Endothelial cell (in vitro differentiated cells): ENCODE measurements around the gene SLBP. TPM values are rescaled to one million over a fixed set of nuclear protein-coding genes. Genes with fewer than 3 reads are reported as not detected.
"Not testable (repeated sequence)": the region's sequence is repeated elsewhere in the genome, so short reads cannot be mapped to it uniquely, and the experiment has no call there.

Experiments used
- DNase-seq: peaks from one replicate; pipeline ENCODE4 v3.0.0; 2021; ENCODE audit warnings: low spot score
- H3K27ac Mint-ChIP-seq: one replicate; pipeline ENCODE4 v1.8.0; 2021; ENCODE audit warnings: mixed read lengths, inconsistent platforms; ENCODE audit not compliant: unreplicated experiment
- H3K27me3 Mint-ChIP-seq: one replicate; pipeline ENCODE4 v1.8.0; 2021; ENCODE audit warnings: mild to moderate bottlenecking, moderate library complexity, mixed read lengths, inconsistent platforms; ENCODE audit not compliant: unreplicated experiment
- H3K36me3 Mint-ChIP-seq: one replicate; pipeline ENCODE4 v1.8.0; 2021; ENCODE audit warnings: mild to moderate bottlenecking, low read depth, mixed read lengths, inconsistent platforms; ENCODE audit not compliant: unreplicated experiment
- H3K4me1 Mint-ChIP-seq: one replicate; pipeline ENCODE4 v1.8.0; 2021; ENCODE audit warnings: mild to moderate bottlenecking, mixed read lengths, inconsistent platforms; ENCODE audit not compliant: unreplicated experiment
- H3K4me3 Mint-ChIP-seq: one replicate; pipeline ENCODE4 v1.8.0; 2021; ENCODE audit warnings: mild to moderate bottlenecking, mixed read lengths, inconsistent platforms; ENCODE audit not compliant: unreplicated experiment
- H3K9me3 Mint-ChIP-seq: one replicate; pipeline ENCODE4 v1.8.0; 2021; ENCODE audit warnings: mixed read lengths, inconsistent platforms; ENCODE audit not compliant: unreplicated experiment
- total RNA-seq: library from RNA; stranded (reverse); fragmentation: NEBNext Ultra II Directional; extraction: Animal tissue kit (Norgen Biotek cat#: 25700); gene quantifications from one replicate; pipeline ENCODE4 v1.2.1, GENCODE V29; 2021; ENCODE audit not compliant: unreplicated experiment
- TF ChIP-seq, protein P1 (sequence below): fragments of 200-600 bp; sonication (generic); IDR thresholded peaks from one replicate; pipeline ENCODE4 v1.5.0; 2021; ENCODE audit warnings: antibody characterized with exemption; ENCODE audit not compliant: unreplicated experiment

Gene SLBP
- total RNA-seq, 1 donor from 2014 or later: 33.2 TPM

GRCh38 chr4:1703867-1704266 lies 8.3 kb downstream of the SLBP start:
- H3K27me3 Mint-ChIP-seq: no peaks in the 10 kb centered on the region
- H3K27ac Mint-ChIP-seq: no peak overlapping the region
- TF ChIP-seq, protein P1, sequence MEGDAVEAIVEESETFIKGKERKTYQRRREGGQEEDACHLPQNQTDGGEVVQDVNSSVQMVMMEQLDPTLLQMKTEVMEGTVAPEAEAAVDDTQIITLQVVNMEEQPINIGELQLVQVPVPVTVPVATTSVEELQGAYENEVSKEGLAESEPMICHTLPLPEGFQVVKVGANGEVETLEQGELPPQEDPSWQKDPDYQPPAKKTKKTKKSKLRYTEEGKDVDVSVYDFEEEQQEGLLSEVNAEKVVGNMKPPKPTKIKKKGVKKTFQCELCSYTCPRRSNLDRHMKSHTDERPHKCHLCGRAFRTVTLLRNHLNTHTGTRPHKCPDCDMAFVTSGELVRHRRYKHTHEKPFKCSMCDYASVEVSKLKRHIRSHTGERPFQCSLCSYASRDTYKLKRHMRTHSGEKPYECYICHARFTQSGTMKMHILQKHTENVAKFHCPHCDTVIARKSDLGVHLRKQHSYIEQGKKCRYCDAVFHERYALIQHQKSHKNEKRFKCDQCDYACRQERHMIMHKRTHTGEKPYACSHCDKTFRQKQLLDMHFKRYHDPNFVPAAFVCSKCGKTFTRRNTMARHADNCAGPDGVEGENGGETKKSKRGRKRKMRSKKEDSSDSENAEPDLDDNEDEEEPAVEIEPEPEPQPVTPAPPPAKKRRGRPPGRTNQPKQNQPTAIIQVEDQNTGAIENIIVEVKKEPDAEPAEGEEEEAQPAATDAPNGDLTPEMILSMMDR: no peak
- peaks cover 14% of the 10 kb centered on the region for H3K36me3 Mint-ChIP-seq
- H3K9me3 Mint-ChIP-seq: no peaks in the 10 kb centered on the region
- DNase-seq: no peak
- no peaks in the 10 kb centered on the region for H3K4me1 Mint-ChIP-seq
- H3K4me3 Mint-ChIP-seq: no peak overlapping the region

GRCh38 chr4:1701671-1702070 lies 10.4 kb downstream of the SLBP start:
- not testable (repeated sequence) for DNase-seq, H3K4me1 Mint-ChIP-seq, H3K27ac Mint-ChIP-seq, H3K27me3 Mint-ChIP-seq, H3K4me3 Mint-ChIP-seq, H3K9me3 Mint-ChIP-seq
- H3K36me3 Mint-ChIP-seq: peaks cover 12% of the 10 kb centered on the region

DNA sequence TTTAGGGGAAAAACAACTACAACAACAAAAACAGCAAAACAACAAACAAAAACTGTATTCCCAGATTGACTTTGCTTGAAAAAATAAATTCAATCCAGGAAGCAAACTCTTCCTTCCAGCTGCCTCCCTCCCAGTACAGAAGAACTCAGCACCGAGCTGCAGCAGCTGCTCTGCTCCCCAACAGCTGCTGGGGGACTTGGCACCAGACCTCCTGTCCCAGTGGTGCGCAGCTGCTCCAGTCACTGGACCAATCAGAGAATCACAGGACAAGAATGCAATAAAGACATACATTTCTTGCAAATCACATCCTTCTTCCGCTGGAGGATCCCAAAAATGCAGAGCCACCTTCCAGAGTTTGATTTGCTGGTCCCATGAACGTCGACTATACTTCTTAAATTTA lies 16.2 kb downstream of the SLBP start:
- Mint-ChIP-seq H3K36me3 (peaks cover 16% of the 10 kb centered on the region), H3K27ac (no peak overlapping the region)

DNA sequence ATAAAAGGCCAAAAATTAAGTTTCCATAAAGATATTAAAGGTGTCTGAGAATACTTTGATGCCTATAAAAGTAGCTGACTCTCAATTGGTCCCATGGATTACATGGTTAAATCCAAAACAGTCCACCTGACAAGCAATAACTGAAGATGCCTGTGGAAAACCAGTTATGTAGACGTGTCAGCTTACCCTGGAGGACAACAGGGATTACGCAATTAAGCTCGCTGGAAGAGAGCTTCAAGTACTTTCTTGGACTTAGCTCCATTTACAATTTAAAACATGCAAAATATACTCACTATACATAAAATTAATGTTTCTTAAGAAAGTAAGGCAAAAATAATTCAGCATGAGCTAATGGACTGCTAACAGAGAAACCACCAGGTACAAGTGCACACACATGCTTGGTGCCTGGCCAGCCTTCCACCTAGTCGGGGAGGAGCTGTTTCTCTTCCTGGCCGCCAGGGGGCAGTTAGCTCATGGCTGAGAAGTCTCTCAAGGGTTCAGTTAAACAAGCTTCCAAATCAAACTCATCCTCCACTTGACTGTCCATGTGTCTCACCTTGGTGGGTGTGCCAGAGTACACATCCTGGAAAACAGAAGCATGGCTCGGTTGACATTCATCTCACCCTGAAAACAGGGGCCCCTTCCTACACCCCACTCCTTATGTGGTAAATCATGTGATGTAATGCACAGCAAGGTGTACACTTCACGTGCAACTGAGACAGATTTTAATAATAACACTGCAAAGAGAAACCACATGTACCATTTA lies 18.8 kb downstream of the SLBP start:
- Mint-ChIP-seq H3K4me1 (no peaks in the 10 kb centered on the region), H3K36me3 (peaks cover 15% of the 10 kb centered on the region), H3K4me3 (no peak overlapping the region), H3K27ac (no peak overlapping the region), H3K9me3 (no peaks in the 10 kb centered on the region), H3K27me3 (peaks cover 4% of the 10 kb centered on the region)
- TF ChIP-seq, protein P1: peak; percentile 85
- DNase-seq: peak; percentile 71

More for the DNA sequence above, 16.2 kb downstream of the SLBP start:
- TF ChIP-seq, protein P1: no peak
- no peaks in the 10 kb centered on the region for H3K27me3 Mint-ChIP-seq
- H3K4me3 Mint-ChIP-seq: no peak overlapping the region
- H3K4me1 Mint-ChIP-seq: no peaks in the 10 kb centered on the region
- no peak for DNase-seq
- H3K9me3 Mint-ChIP-seq: no peaks in the 10 kb centered on the region

DNA sequence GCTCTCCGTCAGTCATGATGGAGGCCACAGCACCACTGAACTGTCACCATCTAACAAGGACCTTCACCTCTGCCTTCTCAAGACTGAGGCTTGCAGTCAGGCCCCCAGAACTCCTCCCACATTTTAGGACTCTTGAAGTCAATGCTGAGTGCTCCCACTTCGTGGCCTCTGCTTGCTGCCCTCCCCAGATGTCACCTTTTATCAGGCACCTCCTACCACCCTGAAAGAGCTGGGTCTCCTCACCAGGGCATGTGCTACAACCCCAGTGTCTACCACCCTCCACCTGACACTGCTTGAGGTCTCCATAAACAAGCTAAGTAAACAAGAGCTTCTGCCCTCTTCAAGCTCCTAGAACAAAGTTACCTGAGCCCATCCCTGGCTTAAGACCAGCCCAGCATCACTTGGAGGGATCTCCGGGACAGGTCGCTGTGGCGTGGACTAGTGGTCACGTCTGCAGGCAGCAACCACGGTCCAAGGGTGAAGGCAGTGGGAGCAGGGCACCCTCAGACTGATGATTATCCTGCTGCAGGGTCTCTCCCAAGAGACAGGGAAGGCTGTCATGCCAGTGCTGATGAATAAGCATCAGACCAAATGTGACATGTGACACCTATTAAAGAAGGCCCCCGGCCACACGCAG lies 20.3 kb downstream of the SLBP start:
- peaks cover 4% of the 10 kb centered on the region for H3K27me3 Mint-ChIP-seq
- peaks cover 15% of the 10 kb centered on the region for H3K36me3 Mint-ChIP-seq
- TF ChIP-seq, protein P1: no peak
- H3K9me3 Mint-ChIP-seq: no peaks in the 10 kb centered on the region
- H3K27ac Mint-ChIP-seq: no peak overlapping the region
- no peak overlapping the region for H3K4me3 Mint-ChIP-seq
- H3K4me1 Mint-ChIP-seq: no peaks in the 10 kb centered on the region
- DNase-seq: no peak
